Neuronal stem cell (in vitro differentiated cells): ENCODE results near the gene HOXC4.

ENCODE experiments used
- DNase-seq: peaks from one replicate; pipeline ENCODE4 v3.0.0-alpha.2; 2013; ENCODE audit warnings: low spot score
- H2AFZ ChIP-seq: one replicate; pipeline ENCODE4 v1.6.1; 2013; ENCODE audit warnings: mild to moderate bottlenecking, low read length, inconsistent platforms
- H2AK5ac ChIP-seq: 2 replicates; pipeline ENCODE4 v1.6.1; 2013; ENCODE audit warnings: low read depth, mild to moderate bottlenecking, inconsistent platforms, low read length, moderate library complexity, mixed read lengths
- H2BK120ac ChIP-seq: 2 replicates; pipeline ENCODE4 v1.6.1; 2013; ENCODE audit warnings: low read depth, mild to moderate bottlenecking, inconsistent platforms, low read length, moderate library complexity, mixed read lengths
- H2BK12ac ChIP-seq: one replicate; pipeline ENCODE4 v1.6.1; 2013; ENCODE audit warnings: low read length, inconsistent platforms
- H2BK15ac ChIP-seq: 2 replicates; pipeline ENCODE4 v1.6.1; 2013; ENCODE audit warnings: mild to moderate bottlenecking, low read length, inconsistent platforms, mixed read lengths
- H2BK5ac ChIP-seq: one replicate; pipeline ENCODE4 v1.6.1; 2013; ENCODE audit warnings: inconsistent platforms, mild to moderate bottlenecking, low read length, moderate library complexity
- H3K14ac ChIP-seq: one replicate; pipeline ENCODE4 v1.6.1; 2013; ENCODE audit warnings: low read length, inconsistent platforms
- H3K18ac ChIP-seq: 2 replicates; pipeline ENCODE4 v1.6.1; 2013; ENCODE audit warnings: low read length, inconsistent platforms
- H3K23ac ChIP-seq: 2 replicates; pipeline ENCODE4 v1.6.1; 2013; ENCODE audit warnings: low read depth, mild to moderate bottlenecking, mixed read lengths, low read length, inconsistent platforms; ENCODE audit not compliant: poor library complexity
- H3K27ac ChIP-seq: replicated peaks from 3 replicates; pipeline ENCODE4 v1.5.1; 2013; ENCODE audit warnings: low read length, inconsistent platforms
- H3K27me3 ChIP-seq, 3 experiments: 2 replicates each; pipeline ENCODE4 v1.6.1; 2013; ENCODE audit warnings: low read length in 3 of 3, mild to moderate bottlenecking in 2 of 3, inconsistent platforms in 1 of 3, low read depth in 1 of 3, mixed read lengths in 1 of 3, moderate library complexity in 1 of 3; ENCODE audit not compliant: control insufficient read depth in 3 of 3, insufficient read depth in 3 of 3
- H3K36me3 ChIP-seq, 2 donors: replicated peaks in 1 of 2; 2 replicates each; pipeline ENCODE4 v1.6.1; 2013; ENCODE audit warnings: low read length in 2 of 2; ENCODE audit not compliant: control insufficient read depth in 2 of 2, insufficient read depth in 2 of 2
- H3K4ac ChIP-seq: 2 replicates; pipeline ENCODE4 v1.6.1; 2013; ENCODE audit warnings: inconsistent platforms, mild to moderate bottlenecking, low read length, moderate library complexity
- H3K4me1 ChIP-seq, 2 donors: 1 replicate in 1 of 2; 2 replicates in 1 of 2; pipeline ENCODE4 v1.6.1; 2013; ENCODE audit warnings: low read length in 2 of 2, low read depth in 1 of 2; ENCODE audit not compliant: control insufficient read depth in 2 of 2, insufficient read depth in 1 of 2
- H3K4me2 ChIP-seq: one replicate; pipeline ENCODE4 v1.6.1; 2013; ENCODE audit warnings: mild to moderate bottlenecking, low read length, inconsistent platforms; ENCODE audit not compliant: insufficient read depth, poor library complexity, severe bottlenecking
- H3K4me3 ChIP-seq, 2 donors: 2 replicates each; pipeline ENCODE4 v1.5.1; 2013; ENCODE audit warnings: low read length in 2 of 2, mild to moderate bottlenecking in 2 of 2, inconsistent platforms in 1 of 2, moderate library complexity in 1 of 2
- H3K79me1 ChIP-seq: one replicate; pipeline ENCODE4 v1.6.1; 2013; ENCODE audit warnings: low read depth, mild to moderate bottlenecking, inconsistent platforms, low read length, moderate library complexity
- H3K9ac ChIP-seq: one replicate; pipeline ENCODE4 v1.6.1; 2013; ENCODE audit warnings: mild to moderate bottlenecking, low read depth, low read length, inconsistent platforms; ENCODE audit not compliant: poor library complexity
- H3K9me3 ChIP-seq, 2 donors: replicated peaks in 1 of 2; 2 replicates each; pipeline versions ENCODE3 to v1.6.1; 2013; ENCODE audit warnings: low read length in 2 of 2, mild to moderate bottlenecking in 2 of 2, inconsistent platforms in 1 of 2, low read depth in 1 of 2, mixed read lengths in 1 of 2, moderate library complexity in 1 of 2; ENCODE audit not compliant: control insufficient read depth in 2 of 2, insufficient read depth in 1 of 2
- H4K8ac ChIP-seq: one replicate; pipeline ENCODE4 v1.6.1; 2013; ENCODE audit warnings: low read depth, mild to moderate bottlenecking, inconsistent platforms, low read length, moderate library complexity
- H4K91ac ChIP-seq: one replicate; pipeline ENCODE4 v1.6.1; 2013; ENCODE audit warnings: low read length, low read depth, mild to moderate bottlenecking, inconsistent platforms; ENCODE audit not compliant: poor library complexity
- WGBS, 2 donors: extraction: QIAGEN DNeasy Blood & Tissue Kit; methylation state at CpG; one replicate each; pipeline ENCODE4 v1.1.7; 2013; ENCODE audit warnings: missing lambda C conversion rate in 2 of 2, mixed read lengths in 1 of 2; ENCODE audit not compliant: insufficient read length in 2 of 2, insufficient replicate concordance in 1 of 2; ENCODE audit errors: extremely low coverage in 2 of 2; 5-methylcytosine and 5-hydroxymethylcytosine counted together

The HOXC4 gene

GRCh38 chr12:54017027-54017788 lies 36.4 kb upstream of the HOXC4 start:
- Histone ChIP-seq H2AK5ac (no peak overlapping the region), H2BK15ac (no peak overlapping the region), H2BK12ac (no peak overlapping the region), H3K18ac (peak overlapping the region; percentile 45), H3K9ac (no peak overlapping the region), H3K79me1 (no peaks in the 10 kb centered on the region), H3K4me3 (peak overlapping the region in 1 of 2 donors; percentile 48), H3K4ac (no peak overlapping the region), H4K8ac (no peak overlapping the region), H3K4me2 (no peak overlapping the region), H3K23ac (no peak overlapping the region), H3K27me3 (peaks cover 61 to 98% (median 98%) of the 10 kb centered on the region in 3 experiments), H2BK120ac (no peak overlapping the region), H3K9me3 (peaks cover 0 to 5% of the 10 kb centered on the region in 2 donors), H3K14ac (no peak overlapping the region), H2AFZ (peak overlapping the region; percentile 96), H3K4me1 (peaks cover 0 to 6% of the 10 kb centered on the region in 2 donors), H3K36me3 (no peaks in the 10 kb centered on the region), H4K91ac (no peak overlapping the region), H3K27ac (no peak overlapping the region), H2BK5ac (no peak overlapping the region)
- no peak for DNase-seq
- WGBS, 2 donors: no CpG with 5 or more reads among the region's 24 CpGs

GRCh38 chr12:54017878-54018467 lies 35.7 kb upstream of the HOXC4 start:
- no peak overlapping the region for H3K4ac ChIP-seq
- peak overlapping the region; percentile 96 for H2AFZ ChIP-seq
- peak overlapping the region; percentile 62 for H3K23ac ChIP-seq
- peak overlapping the region; percentile 48 to 66 for H3K4me3 ChIP-seq
- H3K27ac ChIP-seq: no peak overlapping the region
- H2BK120ac ChIP-seq: no peak overlapping the region
- no peak for DNase-seq
- H3K14ac ChIP-seq: no peak overlapping the region
- H3K36me3 ChIP-seq: no peaks in the 10 kb centered on the region
- no peak overlapping the region for H2BK5ac ChIP-seq
- no peak overlapping the region for H2BK15ac ChIP-seq
- no CpG with 5 or more reads among the region's 34 CpGs for whole genome bisulfite sequencing, 2 donors
- H4K8ac ChIP-seq: no peak overlapping the region
- peak overlapping the region; percentile 32 for H3K4me2 ChIP-seq
- H3K79me1 ChIP-seq: no peaks in the 10 kb centered on the region
- peaks cover 63 to 98% (median 98%) of the 10 kb centered on the region in 3 experiments for H3K27me3 ChIP-seq
- no peak overlapping the region for H3K18ac ChIP-seq
- H3K9ac ChIP-seq: no peak overlapping the region
- peak overlapping the region; percentile 34 for H2AK5ac ChIP-seq
- peaks cover 0 to 5% of the 10 kb centered on the region in 2 donors for H3K9me3 ChIP-seq
- no peak overlapping the region for H4K91ac ChIP-seq
- H3K4me1 ChIP-seq: peaks cover 0 to 6% of the 10 kb centered on the region in 2 donors
- H2BK12ac ChIP-seq: no peak overlapping the region

- no peak overlapping the region for H3K18ac ChIP-seq
- H2BK5ac ChIP-seq: no peak overlapping the region
- peaks cover 63 to 98% (median 98%) of the 10 kb centered on the region in 3 experiments for H3K27me3 ChIP-seq
- no peaks in the 10 kb centered on the region for H3K79me1 ChIP-seq
- H3K23ac ChIP-seq: no peak overlapping the region
- H2BK120ac ChIP-seq: no peak overlapping the region
- peak overlapping the region in 1 of 2 donors; percentile 48 for H3K4me3 ChIP-seq
- H4K91ac ChIP-seq: no peak overlapping the region
- no peaks in the 10 kb centered on the region for H3K36me3 ChIP-seq
- H4K8ac ChIP-seq: no peak overlapping the region
- peaks cover 0 to 6% of the 10 kb centered on the region in 2 donors for H3K4me1 ChIP-seq
- H3K9me3 ChIP-seq: peaks cover 0 to 5% of the 10 kb centered on the region in 2 donors
- WGBS, 2 donors: no CpG with 5 or more reads among the region's 29 CpGs
- H3K4ac ChIP-seq: no peak overlapping the region
- H2BK12ac ChIP-seq: no peak overlapping the region
- peak overlapping the region; percentile 34 for H2AK5ac ChIP-seq
- H2BK15ac ChIP-seq: no peak overlapping the region
- no peak overlapping the region for H3K9ac ChIP-seq
- H3K4me2 ChIP-seq: peak overlapping the region; percentile 32
- H3K27ac ChIP-seq: no peak overlapping the region
- peak overlapping the region; percentile 96 for H2AFZ ChIP-seq
- no peak overlapping the region for H3K14ac ChIP-seq
- no peak for DNase-seq
These were observed 35.1 kb upstream of the HOXC4 start for GRCh38 chr12:54018468-54018984.
